ENCODE data around the gene EXOC4.
"Not testable (repeated sequence)": the region's sequence is repeated elsewhere in the genome, so short reads cannot be mapped to it uniquely, and the experiment has no call there.

The EXOC4 gene

GRCh38 chr7:133873187-133873586 lies 620.3 kb downstream of the EXOC4 start:
- no peak for DNase-seq (ENCODE audit: low read depth)

DNA sequence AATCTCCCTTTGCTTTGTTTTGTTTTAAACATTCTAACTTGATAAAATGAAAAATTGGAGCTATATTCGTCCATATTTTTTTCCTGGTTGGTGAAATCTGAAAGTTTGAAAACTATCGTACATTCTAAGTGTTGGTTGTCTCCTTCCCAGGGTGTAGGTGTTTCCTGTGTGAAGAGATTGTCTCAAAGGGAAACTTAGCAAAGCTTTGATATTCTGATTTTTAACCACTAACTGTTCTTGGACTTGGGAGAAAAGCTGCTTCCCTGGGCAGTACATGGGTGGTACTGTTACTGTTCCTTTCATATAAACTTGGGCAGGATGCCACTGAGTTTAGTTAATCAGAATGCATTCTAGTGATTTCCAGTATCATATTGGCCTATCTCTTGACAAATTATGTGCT lies 620.8 kb downstream of the EXOC4 start:
- DNase-seq (ENCODE audit: low read depth), result no peak

- DNase-seq (ENCODE audit: low read depth), result no peak
Observed at GRCh38 chr7:133883591-133883990, 630.7 kb downstream of the EXOC4 start.

DNA sequence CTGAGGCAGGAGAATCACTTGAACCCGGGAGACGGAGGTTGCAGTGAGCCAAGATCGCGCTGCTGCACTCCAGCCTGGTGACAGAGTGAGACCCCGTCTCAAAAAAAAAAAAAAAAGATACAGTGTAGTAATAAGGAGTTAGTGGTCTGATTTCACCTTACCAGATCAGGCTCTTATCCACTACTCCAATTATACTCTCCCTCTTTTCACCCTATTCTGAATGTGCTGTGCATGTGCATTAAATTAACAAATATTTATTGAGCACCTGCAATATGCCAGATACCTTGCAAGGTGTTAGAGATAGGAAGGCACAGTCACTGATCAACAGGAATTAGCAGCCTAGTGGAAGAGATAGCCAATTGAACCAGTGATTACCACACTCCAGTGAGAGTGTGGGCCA lies 632.3 kb downstream of the EXOC4 start:
- DNase-seq (ENCODE audit: low read depth), result no peak

DNA sequence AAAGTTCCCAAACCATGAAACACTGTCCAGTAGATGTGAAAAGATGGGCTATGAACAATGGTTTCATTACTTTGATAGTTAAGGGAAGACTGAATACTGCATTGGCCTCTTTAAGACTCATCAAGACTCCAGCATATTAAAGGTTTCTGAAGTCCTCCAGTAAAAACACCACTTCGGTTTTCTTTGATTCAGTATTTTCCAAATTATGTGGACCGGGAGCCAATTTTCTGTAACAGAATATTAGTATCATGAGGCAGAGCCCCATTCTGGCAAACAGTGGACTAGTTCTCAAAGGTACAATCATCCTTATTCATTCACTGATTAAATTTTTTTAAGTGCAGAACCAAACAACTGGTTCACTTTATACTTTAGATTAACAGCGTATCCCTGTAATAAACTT lies 633.2 kb downstream of the EXOC4 start:
- DNase-seq (ENCODE audit: low read depth), result no peak

DNA sequence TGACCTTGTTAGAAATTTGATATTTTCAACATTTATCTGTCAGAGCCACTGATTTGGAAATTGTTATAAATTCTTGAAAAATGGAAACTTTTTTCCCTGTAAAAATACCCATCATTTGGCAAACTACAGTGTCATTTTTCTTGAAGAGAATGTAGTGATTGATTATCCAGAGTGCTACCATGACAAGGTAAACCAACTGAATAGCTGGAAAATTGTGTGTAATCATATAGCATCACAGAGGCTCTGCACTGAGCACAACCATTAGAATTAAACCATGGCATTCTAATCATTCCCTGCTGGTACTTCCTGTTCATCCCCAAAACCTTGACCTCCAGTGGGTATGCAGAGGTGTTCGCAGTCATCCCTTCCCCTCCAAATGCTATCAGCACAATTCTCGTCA lies 633.9 kb downstream of the EXOC4 start:
- DNase-seq (ENCODE audit: low read depth), result no peak

- no peak for DNase-seq (ENCODE audit: low read depth)
Observed at GRCh38 chr7:133887459-133887858, 634.6 kb downstream of the EXOC4 start.

GRCh38 chr7:133888061-133888930 lies 635.4 kb downstream of the EXOC4 start:
- DNase-seq (ENCODE audit: low read depth), result no peak

DNA sequence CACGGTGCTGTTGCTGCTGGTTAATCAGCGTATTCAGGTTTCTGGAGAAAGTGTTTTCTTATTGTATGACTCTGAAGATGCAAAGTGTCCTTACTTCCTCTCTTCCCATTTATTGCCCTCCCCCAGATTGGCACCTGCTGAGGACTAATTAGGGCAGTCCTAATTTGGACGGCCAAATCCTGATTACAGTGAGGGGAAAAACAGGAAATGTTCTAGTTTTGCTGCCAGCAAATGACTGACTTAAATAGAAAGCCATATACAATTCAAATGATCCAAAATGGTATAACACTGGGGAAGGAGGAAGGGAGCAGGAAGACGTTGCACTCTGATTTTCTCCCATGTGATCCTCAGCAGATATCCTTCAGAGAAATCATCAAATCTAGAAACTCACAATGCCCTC lies 651.9 kb downstream of the EXOC4 start:
- DNase-seq (ENCODE audit: low read depth), result no peak

- DNase-seq (ENCODE audit: low read depth), result not testable (repeated sequence)
Observed at GRCh38 chr7:133906553-133906952, 653.7 kb downstream of the EXOC4 start.

DNA sequence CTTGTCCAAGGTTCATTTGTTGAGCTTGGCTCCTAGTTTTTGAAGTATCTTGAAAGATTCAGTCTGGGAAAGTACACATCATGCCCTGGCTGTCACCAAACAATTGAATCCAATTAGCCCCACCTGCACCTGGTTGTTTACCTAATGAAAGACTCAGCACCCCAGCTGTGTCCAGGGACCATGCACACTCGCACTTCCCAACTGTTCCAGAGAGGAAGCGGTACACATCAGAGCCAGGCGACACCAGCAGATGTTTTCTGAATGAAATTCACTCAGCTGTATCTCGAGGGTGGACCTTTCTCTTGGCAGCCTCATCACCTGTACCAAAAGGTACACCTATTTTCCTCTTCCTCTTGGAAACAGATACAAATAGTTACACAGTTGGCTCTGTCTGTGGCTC lies 657.9 kb downstream of the EXOC4 start:
- DNase-seq (ENCODE audit: low read depth), result no peak

DNA sequence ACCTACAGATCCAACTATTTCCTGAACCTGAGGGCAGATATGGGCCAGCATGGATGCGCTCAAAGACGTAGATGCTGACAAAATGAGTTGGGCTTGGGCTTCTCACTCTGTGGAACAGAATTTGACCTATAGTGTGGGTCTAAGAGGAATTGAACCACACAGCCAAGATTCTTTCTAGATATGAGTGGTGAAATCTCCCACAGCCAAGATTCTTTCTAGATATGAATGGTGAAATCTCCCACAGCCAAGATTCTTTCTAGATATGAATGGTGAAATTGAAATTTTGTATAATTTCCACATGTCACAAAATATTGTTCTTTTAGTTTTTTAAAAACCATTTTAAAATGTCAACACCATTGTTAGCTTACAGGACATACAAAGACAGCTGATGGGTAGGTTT lies 658.8 kb downstream of the EXOC4 start:
- no peak for DNase-seq (ENCODE audit: low read depth)

- DNase-seq (ENCODE audit: low read depth), result no peak
Observed at GRCh38 chr7:133912916-133913697, 660.2 kb downstream of the EXOC4 start.

DNA sequence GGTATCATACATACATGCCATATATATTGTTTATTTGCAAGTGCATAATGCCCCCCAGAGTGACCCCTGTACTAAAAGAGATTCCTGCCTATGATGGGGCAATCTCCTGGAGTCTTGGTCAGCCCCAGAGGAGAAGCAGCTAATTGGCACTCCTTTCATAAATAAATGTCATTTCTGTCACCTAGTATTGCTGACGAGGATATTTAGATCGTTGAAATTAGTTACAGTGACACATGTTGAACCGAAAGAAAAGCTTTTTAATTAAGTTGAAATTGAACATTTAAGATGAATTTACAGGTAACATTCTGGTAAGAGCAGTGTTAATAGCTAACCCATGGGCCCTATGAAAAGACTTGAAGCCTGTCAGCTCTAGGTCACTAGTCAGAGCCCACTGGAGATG lies 663.7 kb downstream of the EXOC4 start:
- DNase-seq (ENCODE audit: low read depth), result no peak

GRCh38 chr7:133919810-133920209 lies 666.9 kb downstream of the EXOC4 start:
- DNase-seq (ENCODE audit: low read depth), result no peak

- DNase-seq (ENCODE audit: low read depth), result no peak
Observed at GRCh38 chr7:133921635-133922182, 668.8 kb downstream of the EXOC4 start.

DNA sequence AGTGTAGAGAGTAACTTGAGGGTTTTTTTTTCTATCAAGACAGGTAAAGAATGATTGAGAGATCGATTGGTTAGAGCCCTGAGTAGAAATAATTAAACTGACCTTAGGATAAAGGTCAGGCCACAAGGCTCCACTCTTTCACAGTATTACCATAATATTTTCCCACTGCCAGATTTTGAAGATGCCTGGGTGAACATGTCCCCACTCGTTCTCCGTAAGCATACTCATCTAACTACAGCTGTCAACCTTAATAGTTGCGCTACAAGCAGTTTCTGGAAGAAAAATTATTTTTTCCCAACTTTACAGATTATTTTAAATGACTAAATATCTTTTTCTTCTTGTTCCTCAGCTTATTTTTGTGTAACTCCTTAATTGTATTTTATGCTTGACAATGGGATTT lies 671.1 kb downstream of the EXOC4 start:
- no peak for DNase-seq (ENCODE audit: low read depth)

GRCh38 chr7:133931053-133931452 lies 678.2 kb downstream of the EXOC4 start:
- DNase-seq (ENCODE audit: low read depth), result no peak

- no peak for DNase-seq (ENCODE audit: low read depth)
Observed at GRCh38 chr7:133932591-133932990, 679.7 kb downstream of the EXOC4 start.

GRCh38 chr7:133934262-133934976 lies 681.5 kb downstream of the EXOC4 start:
- no peak for DNase-seq (ENCODE audit: low read depth)

- DNase-seq (ENCODE audit: low read depth), result no peak
Observed at GRCh38 chr7:133934977-133935330, 682.1 kb downstream of the EXOC4 start.

DNA sequence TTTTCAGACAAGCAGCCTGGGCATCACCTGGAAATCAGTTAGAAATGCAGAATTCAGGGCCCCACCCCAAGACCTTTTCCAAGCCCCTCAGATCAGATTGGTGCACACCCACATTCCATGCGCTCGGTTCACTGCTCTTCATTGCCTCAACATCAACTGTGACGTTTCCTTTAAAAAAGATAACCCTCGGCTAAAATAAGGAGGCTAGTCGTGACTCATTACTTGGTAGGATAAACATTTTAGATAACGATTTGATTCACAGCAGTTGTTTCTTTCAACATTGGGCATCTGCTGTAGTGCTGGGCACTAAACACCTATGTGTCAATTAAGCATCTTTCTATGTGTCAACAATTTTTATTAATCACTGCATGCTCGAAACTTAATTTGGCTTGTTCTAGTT lies 683.2 kb downstream of the EXOC4 start:
- DNase-seq (ENCODE audit: low read depth), result no peak

DNA sequence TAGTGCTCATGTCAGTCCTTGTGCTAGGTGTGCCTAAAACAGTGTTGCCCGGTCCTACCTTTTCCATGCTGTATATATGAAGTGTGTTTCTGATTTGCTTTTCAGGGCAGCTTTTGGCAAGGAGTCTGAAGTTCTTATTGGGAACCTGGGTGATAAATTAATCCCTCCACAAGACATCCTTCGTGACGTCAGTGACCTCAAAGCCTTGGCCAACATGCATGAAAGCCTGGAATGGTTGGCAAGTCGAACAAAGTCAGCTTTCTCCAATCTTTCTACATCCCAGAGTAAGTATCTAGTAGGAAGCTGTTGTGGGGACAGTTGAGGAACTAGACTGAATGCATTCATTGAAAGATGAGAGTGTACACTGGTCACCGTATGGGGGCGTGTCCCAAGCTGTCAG lies 684.9 kb downstream of the EXOC4 start:
- no peak for DNase-seq (ENCODE audit: low read depth)

Measured in fibroblast of the conjunctiva (primary cell).